NB4 (cell line): ENCODE results near the gene KIF23.

Source experiments
- POLR2A ChIP-seq: IDR thresholded peaks from 2 replicates; pipeline ENCODE4 v1.6.1; 2011; ENCODE audit warnings: mild to moderate bottlenecking; ENCODE audit not compliant: insufficient read length; ENCODE audit errors: extremely low read depth
- TF ChIP-seq, protein P1 (sequence below): IDR thresholded peaks from one replicate; pipeline ENCODE4 v1.5.1; 2012; ENCODE audit warnings: low read depth, low read length

GRCh38 chr15:69424748-69425413 lies 10.7 kb downstream of the KIF23 start:
- TF ChIP-seq POLR2A, result no peak
- TF ChIP-seq, protein P1, sequence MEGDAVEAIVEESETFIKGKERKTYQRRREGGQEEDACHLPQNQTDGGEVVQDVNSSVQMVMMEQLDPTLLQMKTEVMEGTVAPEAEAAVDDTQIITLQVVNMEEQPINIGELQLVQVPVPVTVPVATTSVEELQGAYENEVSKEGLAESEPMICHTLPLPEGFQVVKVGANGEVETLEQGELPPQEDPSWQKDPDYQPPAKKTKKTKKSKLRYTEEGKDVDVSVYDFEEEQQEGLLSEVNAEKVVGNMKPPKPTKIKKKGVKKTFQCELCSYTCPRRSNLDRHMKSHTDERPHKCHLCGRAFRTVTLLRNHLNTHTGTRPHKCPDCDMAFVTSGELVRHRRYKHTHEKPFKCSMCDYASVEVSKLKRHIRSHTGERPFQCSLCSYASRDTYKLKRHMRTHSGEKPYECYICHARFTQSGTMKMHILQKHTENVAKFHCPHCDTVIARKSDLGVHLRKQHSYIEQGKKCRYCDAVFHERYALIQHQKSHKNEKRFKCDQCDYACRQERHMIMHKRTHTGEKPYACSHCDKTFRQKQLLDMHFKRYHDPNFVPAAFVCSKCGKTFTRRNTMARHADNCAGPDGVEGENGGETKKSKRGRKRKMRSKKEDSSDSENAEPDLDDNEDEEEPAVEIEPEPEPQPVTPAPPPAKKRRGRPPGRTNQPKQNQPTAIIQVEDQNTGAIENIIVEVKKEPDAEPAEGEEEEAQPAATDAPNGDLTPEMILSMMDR, result no peak
